ENCODE measurements around the gene RFXAP.
A peak's percentile ranks its signal among the peaks of the same experiment; 100 is the strongest.

RFXAP gene

GRCh38 chr13:36820222-36820621 lies 1.2 kb downstream of the RFXAP start:
- Histone ChIP-seq H3K4me2 (ENCODE audit: low read length) (peak overlapping the region; percentile 97), H3K4me1 (ENCODE audit: control insufficient read depth, low read length) (peaks cover 38% of the 10 kb centered on the region), H3K9me2 (replicated peaks; ENCODE audit: control insufficient read depth, low read length) (no peaks in the 10 kb centered on the region), H3K79me2 (ENCODE audit: control insufficient read depth, low read length) (peaks cover 61% of the 10 kb centered on the region), H4K20me1 (ENCODE audit: control insufficient read depth, insufficient read depth, low read depth, low read length) (peaks cover 22% of the 10 kb centered on the region; the same call in 1 of the 2 replicates), H3K27ac (ENCODE audit: low read depth, low read length) (peak overlapping the region; percentile 57), H3K36me3 (ENCODE audit: control insufficient read depth, low read length) (peaks cover 36% of the 10 kb centered on the region), H3K4me3 (ENCODE audit: low read length) (peak overlapping the region; percentile 89), H3K27me3 (ENCODE audit: control insufficient read depth, low read length) (no peaks in the 10 kb centered on the region), H3K9me3 (ENCODE audit: control insufficient read depth, insufficient read depth, low read length) (no peaks in the 10 kb centered on the region), H3F3A (ENCODE audit: control insufficient read depth, insufficient read depth) (0 out of 2 replicates have a peak, but pooled peaks cover 2% of the 10 kb centered on the region)
- TF ChIP-seq EZH2phosphoT487 (IDR thresholded peaks at IDR 0.05; ENCODE audit: borderline replicate concordance, low read length) (no peak), CTCF (IDR thresholded peaks at IDR 0.05; ENCODE audit: low read depth, low read length, poor library complexity, severe bottlenecking) (no peak)

GRCh38 chr13:36822785-36823184 lies 3.8 kb downstream of the RFXAP start:
- no peaks in the 10 kb centered on the region for H3K9me3 ChIP-seq (ENCODE audit: control insufficient read depth, insufficient read depth, low read length)
- H3K27ac ChIP-seq (ENCODE audit: low read depth, low read length): no peak overlapping the region
- peaks cover 58% of the 10 kb centered on the region for H3K36me3 ChIP-seq (ENCODE audit: control insufficient read depth, low read length)
- peak overlapping the region; percentile 97 for H3K4me2 ChIP-seq (ENCODE audit: low read length)
- peaks cover 66% of the 10 kb centered on the region for H3K79me2 ChIP-seq (ENCODE audit: control insufficient read depth, low read length)
- no peaks in the 10 kb centered on the region for H3K27me3 ChIP-seq (ENCODE audit: control insufficient read depth, low read length)
- 0 out of 2 replicates have a peak, but pooled peaks cover 4% of the 10 kb centered on the region for H3F3A ChIP-seq (ENCODE audit: control insufficient read depth, insufficient read depth)
- H4K20me1 ChIP-seq (ENCODE audit: control insufficient read depth, insufficient read depth, low read depth, low read length): peaks cover 22% of the 10 kb centered on the region; the same call in 1 of the 2 replicates
- TF ChIP-seq CTCF (IDR thresholded peaks at IDR 0.05; ENCODE audit: low read depth, low read length, poor library complexity, severe bottlenecking) (no peak), EZH2phosphoT487 (IDR thresholded peaks at IDR 0.05; ENCODE audit: borderline replicate concordance, low read length) (no peak)
- peak overlapping the region; percentile 29 for H3K4me3 ChIP-seq (ENCODE audit: low read length)
- H3K4me1 ChIP-seq (ENCODE audit: control insufficient read depth, low read length): peaks cover 38% of the 10 kb centered on the region
- H3K9me2 ChIP-seq (replicated peaks; ENCODE audit: control insufficient read depth, low read length): no peaks in the 10 kb centered on the region

GRCh38 chr13:36829753-36830152 lies 10.7 kb downstream of the RFXAP start:
- H3K4me2 ChIP-seq (ENCODE audit: low read length): no peak overlapping the region
- peaks cover 4% of the 10 kb centered on the region; the same call in 1 of the 2 replicates for H4K20me1 ChIP-seq (ENCODE audit: control insufficient read depth, insufficient read depth, low read depth, low read length)
- no peaks in the 10 kb centered on the region for H3K27me3 ChIP-seq (ENCODE audit: control insufficient read depth, low read length)
- H3K4me1 ChIP-seq (ENCODE audit: control insufficient read depth, low read length): no peaks in the 10 kb centered on the region
- no peak overlapping the region for H3K27ac ChIP-seq (ENCODE audit: low read depth, low read length)
- peaks cover 10% of the 10 kb centered on the region for H3K79me2 ChIP-seq (ENCODE audit: control insufficient read depth, low read length)
- H3K9me2 ChIP-seq (replicated peaks; ENCODE audit: control insufficient read depth, low read length): no peaks in the 10 kb centered on the region
- H3F3A ChIP-seq (ENCODE audit: control insufficient read depth, insufficient read depth): 0 out of 2 replicates have a peak, but pooled peaks cover 2% of the 10 kb centered on the region
- TF ChIP-seq EZH2phosphoT487 (IDR thresholded peaks at IDR 0.05; ENCODE audit: borderline replicate concordance, low read length) (no peak), CTCF (IDR thresholded peaks at IDR 0.05; ENCODE audit: low read depth, low read length, poor library complexity, severe bottlenecking) (no peak)
- peaks cover 64% of the 10 kb centered on the region for H3K36me3 ChIP-seq (ENCODE audit: control insufficient read depth, low read length)
- H3K9me3 ChIP-seq (ENCODE audit: control insufficient read depth, insufficient read depth, low read length): no peaks in the 10 kb centered on the region
- no peak overlapping the region for H3K4me3 ChIP-seq (ENCODE audit: low read length)
